HT1080 (cell line): ENCODE results near the gene RABGAP1L. TPM values are rescaled to one million over a fixed set of nuclear protein-coding genes. Genes with fewer than 3 reads are reported as not detected.
"Not testable (repeated sequence)": the region's sequence is repeated elsewhere in the genome, so short reads cannot be mapped to it uniquely, and the experiment has no call there.

ENCODE experiments used
- DNase-seq: peaks from one replicate; pipeline ENCODE4 v3.0.0-alpha.2; 2015; ENCODE audit warnings: low read depth
- polyA plus RNA-seq, 2 experiments: library from polyadenylated mRNA; depleted of rRNA; stranded (reverse); fragments of >200 nt; gene quantifications; 2 replicates each; pipeline ENCODE4 v1.2.3, GENCODE V29; 2015
- total RNA-seq: library from RNA; depleted of rRNA; stranded (reverse); fragments of >200 nt; shearing (Covaris generic); gene quantifications from 2 replicates; pipeline ENCODE4 v1.2.3, GENCODE V29; 2014; rRNA removed

The RABGAP1L gene
- total RNA-seq: 8.4 and 9.1 TPM in 2 replicates
- polyA plus RNA-seq (2015; cell fraction: cytosol; rRNA removed): 7.6 and 11.3 TPM in 2 replicates
- 17.1 and 20.5 TPM in 2 replicates for polyA plus RNA-seq (2015; cell fraction: nucleus; rRNA removed)

DNA sequence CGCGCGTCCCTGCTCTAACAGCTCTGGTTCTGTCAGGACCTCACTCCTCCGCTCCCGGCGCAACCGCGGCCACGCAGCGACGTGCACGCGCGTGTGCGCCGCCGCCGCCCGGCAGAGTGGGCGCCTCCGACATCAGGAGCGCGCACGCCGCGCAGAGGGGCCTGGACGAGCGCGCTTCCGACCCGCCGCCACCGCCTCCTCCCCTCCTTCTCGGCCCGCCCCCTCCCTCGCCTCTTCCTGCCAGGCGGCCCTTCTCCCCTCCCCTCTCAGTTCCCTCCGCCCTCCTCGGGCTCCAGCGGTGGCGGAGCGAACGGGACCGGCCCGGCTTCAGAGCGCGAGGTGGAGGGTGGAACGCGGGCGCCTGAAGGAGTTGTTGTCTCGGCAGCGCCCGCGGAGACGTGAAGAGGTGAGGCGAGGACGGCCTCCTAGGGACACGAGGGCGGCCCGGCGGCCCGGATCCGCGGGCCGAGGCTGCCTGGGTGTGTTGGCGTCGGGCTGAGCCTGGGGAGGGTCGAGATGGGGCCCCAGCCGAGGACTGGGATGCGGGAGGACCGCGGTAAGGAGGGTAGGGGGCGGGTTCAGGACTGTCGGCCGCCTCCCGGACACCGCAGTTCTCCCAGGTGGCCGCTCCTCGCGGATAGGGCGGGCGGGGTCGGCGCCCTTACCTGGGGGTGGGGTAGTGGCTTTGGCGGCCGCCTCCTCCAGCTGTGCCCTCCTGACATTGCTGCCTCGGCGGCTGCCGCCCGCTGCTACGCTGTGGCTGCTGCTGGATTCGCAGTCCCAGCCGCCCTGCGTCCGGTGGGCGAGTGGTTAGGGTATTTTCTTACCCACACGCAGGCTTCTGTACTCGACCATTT, at the start of gene RABGAP1L:
Gene RABGAP1L, plus strand, starts transcription at position 269 of the 857 bp plus-strand sequence.
- peak; percentile 94 for DNase-seq

DNA sequence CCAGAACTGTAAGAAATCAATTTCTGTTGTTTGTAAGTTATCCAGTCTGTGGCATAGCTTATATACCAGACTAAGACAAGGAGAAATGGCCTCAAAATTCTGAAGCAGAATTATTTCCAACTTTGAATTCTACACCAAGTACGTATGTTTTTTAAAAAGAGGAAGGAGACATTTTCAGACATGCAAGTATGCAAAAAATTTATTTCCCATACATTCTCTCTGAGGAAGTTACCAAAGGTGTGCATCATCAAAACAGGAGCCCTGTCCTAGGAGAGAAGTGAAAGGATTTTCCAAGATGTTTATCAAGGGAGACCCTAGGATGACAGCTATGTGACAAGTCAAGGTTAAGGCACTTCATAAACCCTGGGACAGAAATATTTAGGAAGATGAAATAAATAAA, 49.3 kb upstream of the RABGAP1L start:
- DNase-seq: no peak

DNA sequence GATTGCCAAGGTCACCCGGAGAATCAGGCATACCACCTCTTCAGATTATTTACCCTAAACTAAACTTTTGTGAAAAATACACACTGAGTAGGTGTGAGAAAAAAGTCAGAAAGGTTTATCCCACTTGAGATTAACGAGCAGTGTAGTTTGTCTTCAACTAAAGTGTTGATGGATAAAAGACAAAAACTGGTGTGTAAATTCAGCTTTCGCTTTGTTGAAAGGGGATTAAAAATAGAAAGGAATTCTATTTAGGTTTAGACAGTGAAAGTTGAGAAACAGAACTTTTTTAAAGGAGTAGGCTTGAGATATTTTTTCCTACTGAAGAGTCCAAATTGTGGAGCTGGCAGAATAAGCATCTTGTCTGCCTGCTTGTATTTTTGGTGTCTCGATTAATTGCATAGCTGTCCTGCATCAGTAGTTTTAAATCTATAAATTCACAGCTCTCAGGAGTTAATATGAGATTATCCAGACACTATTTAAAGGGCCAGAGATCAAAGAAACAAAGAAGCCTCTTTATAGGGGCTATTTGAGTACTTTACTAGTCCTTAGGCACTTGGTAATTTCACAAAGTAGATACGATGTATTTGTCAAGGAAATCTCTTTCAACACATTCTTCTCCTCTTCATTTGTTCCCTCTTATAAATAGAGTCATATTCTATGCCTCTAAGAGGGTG, 46.7 kb upstream of the RABGAP1L start:
- no peak for DNase-seq

DNA sequence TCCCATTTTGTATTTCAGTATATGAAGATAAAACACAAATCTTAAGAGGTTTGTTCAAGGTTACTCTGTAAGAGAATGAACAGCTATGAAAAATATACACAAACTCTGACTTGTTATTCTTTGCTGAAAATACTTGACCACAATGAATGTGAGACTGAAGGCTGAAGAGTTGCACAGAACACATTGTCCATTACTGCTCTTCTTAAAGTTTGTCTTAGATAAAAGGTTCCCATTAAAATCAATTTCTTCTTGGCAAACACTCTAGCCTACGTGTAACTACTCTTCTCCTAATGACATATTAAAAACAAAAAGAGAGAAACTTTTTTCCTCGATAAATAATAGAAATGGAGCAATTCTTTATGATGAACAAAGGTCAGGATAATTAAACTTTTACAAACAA, 45.2 kb upstream of the RABGAP1L start:
- DNase-seq: no peak

DNA sequence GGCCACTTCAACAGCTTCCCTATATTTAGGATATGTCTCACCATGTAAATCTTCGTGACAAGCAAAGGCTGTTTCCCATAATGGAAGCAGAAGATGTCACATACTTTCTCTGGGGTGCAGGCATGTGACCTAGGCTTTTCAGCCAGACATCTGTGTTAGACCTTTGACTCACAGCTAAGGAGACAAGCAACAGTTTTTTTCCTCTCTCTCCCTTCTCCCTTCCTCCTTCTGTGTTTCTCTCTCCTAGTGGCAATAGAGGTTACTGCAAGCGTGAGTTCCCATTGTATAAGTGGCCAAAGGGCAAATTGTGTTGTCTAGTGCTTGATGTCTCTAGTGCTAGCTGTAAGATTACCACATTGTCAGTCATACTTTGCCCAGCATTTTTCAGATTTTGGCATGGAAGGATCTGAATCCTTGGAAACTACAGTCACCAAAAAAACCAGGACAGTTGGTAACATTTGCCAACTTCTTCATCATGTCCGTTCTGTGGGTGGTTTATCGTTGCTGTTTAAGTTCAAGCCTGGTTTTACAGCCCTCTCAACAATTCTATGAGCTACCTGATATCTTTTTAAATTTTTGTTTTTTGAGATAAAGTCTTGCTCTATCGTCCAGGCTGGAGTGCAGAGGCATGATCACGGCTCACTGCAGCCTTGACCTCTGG, 44.4 kb upstream of the RABGAP1L start:
- peak; percentile 65 for DNase-seq

DNA sequence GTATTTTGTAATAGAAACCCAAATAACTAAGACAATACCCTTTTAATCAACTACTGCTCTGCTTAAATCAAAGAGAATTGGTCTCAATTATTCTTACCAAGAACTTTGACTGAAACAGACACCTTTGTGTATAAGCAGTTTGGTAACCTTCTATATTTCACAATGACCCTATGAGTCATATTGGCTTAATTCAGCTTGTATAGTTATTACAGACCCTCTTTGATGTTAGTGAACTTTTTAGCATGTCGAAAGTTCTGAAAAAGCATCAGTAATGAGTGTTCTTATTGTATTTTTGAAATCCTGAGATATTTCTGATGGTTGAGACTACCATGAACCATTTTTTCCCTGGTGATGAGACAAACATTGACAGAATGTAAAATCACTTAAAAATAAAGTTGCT, 43.3 kb upstream of the RABGAP1L start:
- peak; percentile 11 for DNase-seq

DNA sequence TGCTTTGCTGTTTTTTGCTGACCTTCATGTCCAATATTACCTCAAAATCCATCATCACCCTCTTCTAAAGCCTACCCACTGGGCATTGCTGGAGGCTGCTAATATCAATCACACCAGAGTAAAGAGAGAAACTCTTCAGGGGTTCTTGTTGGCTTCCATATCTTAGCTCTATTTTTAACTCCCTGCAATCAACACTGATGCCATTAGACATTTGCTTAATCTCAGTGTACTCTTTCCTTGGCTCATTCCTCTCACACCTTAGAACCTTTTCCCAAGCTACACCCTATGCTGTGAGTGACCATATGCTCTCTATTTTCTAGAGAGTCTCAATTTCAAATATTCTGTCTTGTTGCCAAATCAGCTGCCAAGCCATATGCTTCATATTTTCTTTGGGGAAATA, 40.6 kb upstream of the RABGAP1L start:
- DNase-seq: no peak

DNA sequence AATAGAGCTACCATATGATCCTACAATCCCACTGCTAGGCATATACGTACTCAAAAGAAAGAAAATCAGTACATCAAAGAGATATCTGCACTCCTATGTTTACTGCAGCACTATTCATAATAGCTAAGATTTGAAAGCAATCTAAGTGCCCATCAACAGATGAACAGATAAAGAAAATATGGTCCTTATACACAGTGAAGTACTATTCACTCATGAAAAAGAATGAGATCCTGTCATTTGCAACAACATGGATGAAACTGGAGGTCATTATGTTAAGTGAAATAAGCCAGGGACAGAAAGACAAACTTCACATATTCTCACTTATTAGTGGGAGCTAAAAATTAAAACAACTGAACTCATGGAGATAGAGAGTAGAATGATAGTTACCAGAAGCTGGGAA, 37.0 kb upstream of the RABGAP1L start:
- not testable (repeated sequence) for DNase-seq

DNA sequence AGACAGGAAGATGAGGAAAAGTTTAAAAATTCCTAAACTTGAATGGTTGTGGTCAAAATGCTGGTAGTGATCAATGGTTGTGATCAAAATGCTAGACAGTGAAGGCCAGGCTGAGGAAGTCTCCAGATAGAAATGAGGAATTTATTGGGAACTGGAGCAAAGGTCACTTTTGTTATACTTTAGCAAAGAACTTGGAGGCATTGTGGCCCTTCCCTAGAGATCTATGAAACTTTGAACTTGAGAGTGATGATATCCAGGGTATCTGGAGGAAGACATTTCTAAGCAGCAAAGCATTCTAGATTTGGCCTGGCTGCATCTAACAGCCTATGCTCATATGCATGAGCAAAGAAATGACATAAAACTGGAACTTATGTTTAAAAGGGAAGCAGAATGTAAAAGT, 35.5 kb upstream of the RABGAP1L start:
- DNase-seq: no peak

DNA sequence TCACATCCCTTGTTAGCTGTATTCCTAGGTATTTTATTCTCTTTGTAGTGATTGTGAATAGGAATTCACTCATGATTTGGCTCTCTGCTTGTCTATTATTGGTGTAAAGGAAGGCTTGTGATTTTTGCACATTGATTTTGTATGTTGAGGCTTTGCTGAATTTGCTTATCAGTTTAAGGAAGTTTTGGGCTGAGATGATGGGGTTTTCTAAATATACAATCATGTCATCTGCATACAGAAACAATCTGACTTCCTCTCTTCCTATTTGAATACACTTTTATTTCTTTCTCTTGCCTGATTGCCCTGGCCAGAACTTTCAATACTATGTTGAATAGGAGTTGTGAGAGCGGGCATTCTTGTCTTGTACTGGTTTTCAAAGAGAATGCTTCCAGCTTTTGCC, 32.1 kb upstream of the RABGAP1L start:
- not testable (repeated sequence) for DNase-seq

DNA sequence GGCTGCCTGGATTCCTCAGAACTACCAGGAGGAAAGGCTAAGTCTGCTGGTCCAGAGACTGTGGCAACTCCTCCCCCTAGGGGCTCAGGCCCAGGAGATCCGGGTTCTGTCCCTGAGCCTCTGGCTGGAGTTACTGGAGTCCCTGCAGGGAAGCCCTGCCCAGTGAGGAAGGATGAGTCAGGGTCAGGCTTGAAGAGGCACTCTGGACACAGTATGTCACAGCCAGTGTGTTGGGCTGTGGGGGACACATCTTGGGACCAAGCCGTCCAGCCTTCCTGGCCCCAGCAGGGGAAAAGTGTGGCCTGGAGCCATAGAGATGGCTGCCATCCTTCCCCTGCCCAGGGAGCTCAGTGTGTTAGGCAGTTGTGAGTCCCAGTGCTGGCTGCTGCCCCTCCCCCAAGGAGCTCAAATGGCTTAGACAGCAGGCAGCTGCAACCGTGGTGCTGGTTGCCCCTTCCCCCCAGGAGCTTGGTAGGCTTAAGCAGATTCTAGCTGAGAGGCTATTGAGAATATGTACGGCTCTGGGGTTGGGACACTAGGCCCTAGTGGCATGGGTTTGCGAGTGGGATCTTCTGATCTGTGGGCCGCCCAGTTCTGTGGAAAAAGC, 28.2 kb upstream of the RABGAP1L start:
- DNase-seq: peak; percentile 44

DNA sequence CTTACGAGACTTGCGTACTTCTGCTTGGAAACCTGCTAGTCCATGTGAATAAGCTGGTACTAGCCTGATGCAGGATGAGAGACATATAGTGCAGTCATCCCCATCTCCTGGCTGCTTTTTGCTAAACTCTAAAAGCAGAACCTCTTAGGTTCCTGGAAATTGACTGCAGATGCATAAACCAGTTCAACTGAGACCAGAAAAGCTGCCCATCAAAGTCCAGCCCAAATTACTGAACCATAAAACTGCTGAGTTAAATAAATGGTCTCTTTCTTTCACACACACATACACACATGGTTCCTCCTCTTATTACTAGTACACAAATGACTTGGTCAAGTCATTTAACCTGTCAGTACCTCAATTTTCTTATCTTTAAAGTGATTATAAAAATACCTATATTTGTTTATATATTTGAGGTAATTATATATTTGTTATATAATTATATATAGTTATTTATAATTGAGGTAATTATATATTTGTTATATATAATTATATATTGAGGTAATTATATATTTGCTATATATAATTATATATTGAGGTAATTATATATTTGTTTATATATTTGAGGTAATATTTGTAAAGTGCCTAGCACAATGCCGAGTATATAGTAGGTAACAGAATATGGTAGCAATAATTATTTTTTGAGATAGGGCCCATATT, 25.2 kb upstream of the RABGAP1L start:
- DNase-seq: no peak

DNA sequence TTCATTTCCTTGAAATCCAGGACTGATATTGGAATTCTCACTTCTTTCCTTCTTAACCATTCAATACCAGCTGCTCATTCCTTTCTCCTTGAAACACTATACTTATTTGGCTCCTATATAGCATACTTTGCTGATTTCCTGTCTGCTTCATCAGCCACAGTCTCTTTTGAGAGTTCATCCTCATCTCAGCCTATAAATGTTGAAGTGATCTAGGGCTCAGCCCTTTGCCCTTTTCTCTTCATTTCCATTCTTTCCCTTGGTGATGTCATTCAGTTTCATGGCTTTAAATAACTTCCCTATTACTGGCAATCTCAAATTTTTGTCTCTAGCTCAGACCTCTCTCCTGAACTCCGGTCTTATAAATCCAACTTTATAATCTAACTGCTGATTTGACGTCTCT, 24.1 kb upstream of the RABGAP1L start:
- DNase-seq: no peak

DNA sequence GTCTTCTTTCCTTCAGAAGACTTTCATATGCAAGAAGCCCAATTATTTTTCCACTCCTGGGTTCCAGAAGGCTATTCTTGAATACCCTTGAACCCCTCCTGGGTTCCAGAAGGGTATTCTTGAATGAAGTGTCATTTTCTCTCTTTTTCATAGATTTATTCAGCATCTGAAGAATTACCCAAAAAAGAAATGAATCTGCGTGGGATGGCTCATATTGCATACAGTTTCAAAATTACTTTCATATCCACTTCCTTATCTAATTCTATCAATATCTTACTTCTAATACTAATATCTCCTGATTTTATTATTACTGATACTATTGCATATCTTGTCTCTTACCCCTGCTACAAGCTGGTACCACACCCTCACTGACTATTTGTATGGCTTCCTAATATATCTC, 22.6 kb upstream of the RABGAP1L start:
- DNase-seq: no peak

DNA sequence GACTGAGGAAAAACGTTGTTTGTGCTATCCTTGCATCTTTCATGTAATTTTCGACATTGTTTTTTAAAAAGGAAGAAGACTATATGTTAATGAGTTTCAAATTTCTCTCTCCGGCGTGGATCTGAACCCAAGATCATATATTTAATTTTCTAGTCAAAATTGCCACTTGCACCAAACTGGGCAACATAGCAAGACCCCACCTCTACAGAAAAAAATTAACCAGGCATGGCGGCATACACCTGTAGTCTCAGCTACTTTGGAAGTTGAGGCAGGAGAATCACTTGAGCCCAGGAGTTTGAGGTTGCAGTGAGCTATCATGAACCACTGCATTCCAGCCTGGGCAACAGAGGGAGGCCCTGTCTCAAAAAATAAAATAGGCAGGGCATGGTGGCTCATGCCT, 16.5 kb upstream of the RABGAP1L start:
- no peak for DNase-seq

DNA sequence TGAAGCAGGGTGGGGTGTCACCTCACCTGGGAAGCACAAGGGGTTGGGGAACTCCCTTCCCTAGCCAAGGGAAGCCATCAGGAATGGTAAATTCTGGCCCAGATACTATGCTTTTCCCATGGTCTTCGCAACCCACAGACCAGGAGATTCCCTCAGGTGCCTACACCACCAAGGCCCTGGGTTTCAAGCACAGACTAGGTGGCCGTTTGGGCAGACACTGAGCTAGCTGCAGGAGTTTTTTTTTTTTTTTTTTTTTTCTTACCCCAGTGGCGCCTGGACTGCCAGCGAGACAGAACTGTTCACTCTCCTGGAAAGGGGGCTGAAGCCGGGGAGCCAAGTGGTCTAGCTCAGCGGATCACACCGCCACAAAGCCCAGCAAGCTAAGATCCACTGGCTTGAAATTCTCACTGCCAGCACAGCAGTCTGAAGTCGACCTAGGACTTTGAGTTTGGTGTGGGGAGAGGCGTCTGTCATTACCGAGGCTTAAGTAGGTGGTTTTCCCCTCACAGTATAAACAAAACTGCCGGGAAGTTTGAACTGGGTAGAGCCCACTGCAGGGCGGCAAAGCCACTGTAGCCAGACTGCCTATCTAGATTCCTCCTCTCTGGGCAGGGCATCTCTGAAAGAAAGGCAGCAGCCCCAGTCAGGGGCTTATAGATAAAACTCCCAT, 15.5 kb upstream of the RABGAP1L start:
- not testable (repeated sequence) for DNase-seq

DNA sequence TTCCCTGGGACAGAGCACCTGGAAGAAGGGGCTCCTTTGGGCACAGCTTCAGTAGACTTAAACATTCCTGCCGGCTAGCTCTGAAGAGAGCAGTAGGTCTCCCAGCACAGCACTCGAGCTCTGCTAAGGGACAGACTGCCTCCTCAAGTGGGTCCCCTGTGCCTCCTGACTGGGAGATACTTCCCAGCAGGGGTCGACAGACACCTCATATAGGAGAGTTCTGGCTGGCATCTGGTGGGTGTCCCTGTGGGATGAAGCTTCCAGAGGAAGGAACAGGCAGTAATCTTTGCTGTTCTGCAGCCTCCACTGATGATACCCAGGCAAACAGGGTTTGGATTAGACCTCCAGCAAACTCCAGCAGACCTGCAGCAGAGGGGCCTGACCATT, 14.9 kb upstream of the RABGAP1L start:
- DNase-seq: not testable (repeated sequence)

DNA sequence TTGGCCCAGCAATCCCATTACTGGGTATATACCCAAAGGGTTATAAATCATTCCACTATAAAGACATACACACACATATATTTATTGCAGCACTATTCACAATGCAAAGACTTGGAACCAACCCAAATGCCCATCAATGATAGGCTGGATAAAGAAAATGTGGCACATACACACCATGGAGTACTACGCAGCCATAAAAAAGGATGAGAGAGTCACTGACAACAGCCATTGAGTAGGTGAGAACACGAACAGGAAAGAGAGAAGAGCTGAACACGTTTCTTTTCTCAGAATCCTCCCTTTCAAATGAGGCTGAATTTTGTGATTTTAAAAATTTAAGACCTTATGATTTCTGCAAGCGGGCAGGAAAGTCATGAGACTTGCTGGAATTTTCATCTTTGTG, 10.1 kb upstream of the RABGAP1L start:
- no peak for DNase-seq

DNA sequence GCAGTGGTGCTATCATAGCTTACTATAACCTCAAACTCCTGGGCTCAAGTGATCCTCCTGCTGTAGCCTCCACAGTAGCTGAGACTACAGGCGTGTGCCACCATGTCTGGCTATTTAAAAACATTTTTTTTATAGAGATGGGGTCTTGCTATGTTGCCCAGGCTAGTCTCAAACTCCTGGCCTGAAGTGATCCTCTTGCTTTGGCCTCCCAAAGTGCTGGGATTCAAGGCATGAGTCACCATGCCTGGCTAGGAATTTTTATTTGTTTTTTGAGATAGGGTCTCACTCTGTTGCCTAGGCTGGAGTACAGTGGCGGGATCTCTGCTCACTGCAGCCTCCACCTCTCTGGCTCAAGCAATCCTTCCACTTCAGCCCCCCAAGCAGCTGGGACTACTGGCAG, 8.8 kb upstream of the RABGAP1L start:
- DNase-seq: no peak

DNA sequence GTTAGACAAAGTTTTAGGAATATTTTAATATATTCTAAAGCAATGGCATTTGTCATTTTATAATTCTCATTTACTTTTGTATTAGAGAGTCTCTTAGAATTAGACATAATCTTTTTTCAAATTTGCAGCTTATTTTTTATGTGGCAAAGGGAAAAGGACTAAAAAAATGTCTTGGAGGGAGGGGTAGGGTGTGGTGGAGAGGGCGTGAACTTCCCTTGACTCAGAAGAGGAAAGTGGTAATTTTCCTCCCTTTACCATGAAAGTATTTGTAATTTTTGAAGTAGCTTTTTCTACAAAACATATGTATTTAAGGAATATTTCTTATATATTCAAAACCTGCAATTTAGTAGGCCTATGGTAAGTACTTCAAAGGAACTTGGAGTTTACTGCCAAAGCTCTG, 6.9 kb upstream of the RABGAP1L start:
- DNase-seq: no peak
